Mucosa of descending colon (tissue), 3 donors: ENCODE data around the gene FNDC10. TPM values are rescaled to one million over a fixed set of nuclear protein-coding genes. Genes with fewer than 3 reads are reported as not detected.

ENCODE experiments used
- ATAC-seq: fragments of 200-7000 bp; cut with Tn5 transposase; one replicate; pipeline ENCODE4 v1.9.1; 2020; ENCODE audit warnings: mild to moderate bottlenecking, moderate library complexity
- DNase-seq, 3 donors: peaks; one replicate each; pipeline ENCODE4 v3.0.0-alpha.2; 2020
- H3K36me3 ChIP-seq: fragments of 200-600 bp; one replicate; pipeline ENCODE4 v1.8.0; 2021; ENCODE audit warnings: low read depth, mild to moderate bottlenecking
- H3K4me1 ChIP-seq: fragments of 200-600 bp; one replicate; pipeline ENCODE4 v1.8.0; 2021; ENCODE audit warnings: low read depth, mild to moderate bottlenecking
- H3K4me3 ChIP-seq: fragments of 200-600 bp; one replicate; pipeline ENCODE4 v1.8.0; 2021; ENCODE audit warnings: mild to moderate bottlenecking
- H3K9me3 ChIP-seq: fragments of 200-600 bp; one replicate; pipeline ENCODE4 v1.8.0; 2021; ENCODE audit warnings: mild to moderate bottlenecking
- intact Hi-C, 2 donors: fragments of 100-400 bp; cut with DNase I in 1 of 2; cut with micrococcal nuclease in 1 of 2; formaldehyde crosslinking; loops; one replicate each; pipeline versions ENCODE4 v1.11.0 to v1.11.1; 2022; cut with DNase I, micrococcal nuclease
- total RNA-seq, 3 donors: library from RNA; stranded (reverse); fragmentation: NEBNext Ultra II Directional in 2 of 3; extraction: Animal tissue kit (Norgen Biotek cat#: 25700) in 2 of 3; gene quantifications; one replicate each; pipeline versions ENCODE4 v1.2.1 to v1.2.4, GENCODE V29; 2021 to 2023
- TF ChIP-seq, protein P1 (sequence below): fragments of 200-600 bp; IDR thresholded peaks from one replicate; pipeline ENCODE4 v1.8.0; 2022; ENCODE audit warnings: antibody characterized with exemption, mild to moderate bottlenecking
- donor health status: DM: no; HTN: no; CAD: no; lungs with moderate emphysema.
- donor health status: DM: no; HTN: no; CAD: no.
- donor health status: DM: no; HTN: yes; CAD: no.

The FNDC10 gene
- total RNA-seq, 3 donors from 2014 or later, result 1.2 to 3.2 (median 3.1) TPM

DNA sequence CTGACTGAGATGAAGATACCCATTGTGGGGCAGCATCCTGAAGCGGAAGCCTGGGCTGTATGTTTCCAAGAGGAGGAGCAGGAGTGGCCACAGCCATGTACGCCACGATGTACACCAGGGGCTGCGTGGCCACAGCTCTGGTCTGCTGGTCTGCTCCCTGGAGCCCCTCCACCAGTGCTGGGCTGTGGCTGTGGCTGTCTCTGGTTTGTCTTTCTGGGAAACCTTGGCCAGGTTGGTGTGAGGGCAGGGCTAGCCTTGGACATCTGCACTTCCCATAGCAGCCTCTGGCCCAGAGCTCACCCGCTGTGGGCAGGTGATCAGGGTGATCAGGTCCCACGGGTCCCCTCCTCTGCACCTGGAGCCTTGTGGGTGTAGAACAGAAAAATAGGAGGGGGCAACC lies 18.0 kb upstream of the FNDC10 start:
- H3K9me3 ChIP-seq, result no peaks in the 10 kb centered on the region
- H3K4me3 ChIP-seq, result no peak overlapping the region
- intact Hi-C loops, result no loop called here
- TF ChIP-seq, protein P1, sequence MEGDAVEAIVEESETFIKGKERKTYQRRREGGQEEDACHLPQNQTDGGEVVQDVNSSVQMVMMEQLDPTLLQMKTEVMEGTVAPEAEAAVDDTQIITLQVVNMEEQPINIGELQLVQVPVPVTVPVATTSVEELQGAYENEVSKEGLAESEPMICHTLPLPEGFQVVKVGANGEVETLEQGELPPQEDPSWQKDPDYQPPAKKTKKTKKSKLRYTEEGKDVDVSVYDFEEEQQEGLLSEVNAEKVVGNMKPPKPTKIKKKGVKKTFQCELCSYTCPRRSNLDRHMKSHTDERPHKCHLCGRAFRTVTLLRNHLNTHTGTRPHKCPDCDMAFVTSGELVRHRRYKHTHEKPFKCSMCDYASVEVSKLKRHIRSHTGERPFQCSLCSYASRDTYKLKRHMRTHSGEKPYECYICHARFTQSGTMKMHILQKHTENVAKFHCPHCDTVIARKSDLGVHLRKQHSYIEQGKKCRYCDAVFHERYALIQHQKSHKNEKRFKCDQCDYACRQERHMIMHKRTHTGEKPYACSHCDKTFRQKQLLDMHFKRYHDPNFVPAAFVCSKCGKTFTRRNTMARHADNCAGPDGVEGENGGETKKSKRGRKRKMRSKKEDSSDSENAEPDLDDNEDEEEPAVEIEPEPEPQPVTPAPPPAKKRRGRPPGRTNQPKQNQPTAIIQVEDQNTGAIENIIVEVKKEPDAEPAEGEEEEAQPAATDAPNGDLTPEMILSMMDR, result no peak
- ATAC-seq, result no peak
- DNase-seq, result peak in 1 of 3 donors; percentile 49
- H3K36me3 ChIP-seq, result no peaks in the 10 kb centered on the region
- H3K4me1 ChIP-seq, result peaks cover 23% of the 10 kb centered on the region

DNA sequence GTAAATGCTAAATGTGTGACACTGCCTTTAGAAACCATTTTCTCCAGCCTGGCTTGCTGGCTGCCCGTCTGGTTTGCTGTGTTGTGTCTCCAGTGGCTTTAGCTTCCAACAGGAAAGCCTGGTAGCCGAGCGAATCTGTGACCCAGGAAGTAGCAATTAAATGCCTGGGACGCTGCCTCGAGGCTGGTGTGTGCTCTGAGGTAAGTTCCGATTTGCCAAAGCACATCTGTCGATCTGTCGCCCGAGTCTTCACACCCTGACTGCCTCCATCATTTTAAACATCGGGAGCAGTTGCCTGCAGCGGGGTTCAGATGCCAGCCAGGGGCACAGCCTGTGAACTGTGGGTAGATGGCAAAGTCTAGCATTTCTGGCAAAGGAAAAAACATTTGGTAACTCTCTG lies 17.6 kb upstream of the FNDC10 start:
- Histone ChIP-seq H3K9me3 (no peaks in the 10 kb centered on the region), H3K4me1 (peaks cover 23% of the 10 kb centered on the region), H3K36me3 (no peaks in the 10 kb centered on the region), H3K4me3 (no peak overlapping the region)
- intact Hi-C loops, result no loop called here
- no peak for ATAC-seq
- TF ChIP-seq, protein P1, result no peak
- DNase-seq, result peak in 1 of 3 donors; percentile 37

DNA sequence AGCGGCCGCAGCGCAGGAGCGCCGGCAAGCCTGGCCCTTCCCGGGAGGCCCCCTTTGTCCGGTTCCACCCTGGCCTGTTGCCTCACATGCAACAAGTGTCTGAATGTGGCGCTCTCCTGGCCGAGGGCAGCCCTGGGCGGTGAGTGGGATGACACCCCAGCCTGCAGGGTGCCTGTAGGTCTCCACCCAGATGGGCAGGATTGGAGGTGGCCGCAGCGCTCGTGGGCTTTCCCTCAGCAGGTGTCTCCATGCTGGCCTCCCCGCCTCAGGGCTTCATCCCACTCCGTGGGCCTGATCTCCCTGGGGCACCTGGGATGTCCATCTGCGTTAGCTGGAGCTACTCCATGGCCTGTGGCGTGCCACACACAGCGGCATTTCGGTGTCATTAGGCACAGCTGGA lies 16.9 kb upstream of the FNDC10 start:
- H3K4me3 ChIP-seq, result peak overlapping the region; percentile 80
- intact Hi-C loops, result no loop called here
- ATAC-seq (no peak), DNase-seq (peak in 1 of 3 donors; percentile 64)
- H3K4me1 ChIP-seq, result peaks cover 23% of the 10 kb centered on the region
- no peaks in the 10 kb centered on the region for H3K36me3 ChIP-seq
- TF ChIP-seq, protein P1, result no peak
- H3K9me3 ChIP-seq, result no peaks in the 10 kb centered on the region

DNA sequence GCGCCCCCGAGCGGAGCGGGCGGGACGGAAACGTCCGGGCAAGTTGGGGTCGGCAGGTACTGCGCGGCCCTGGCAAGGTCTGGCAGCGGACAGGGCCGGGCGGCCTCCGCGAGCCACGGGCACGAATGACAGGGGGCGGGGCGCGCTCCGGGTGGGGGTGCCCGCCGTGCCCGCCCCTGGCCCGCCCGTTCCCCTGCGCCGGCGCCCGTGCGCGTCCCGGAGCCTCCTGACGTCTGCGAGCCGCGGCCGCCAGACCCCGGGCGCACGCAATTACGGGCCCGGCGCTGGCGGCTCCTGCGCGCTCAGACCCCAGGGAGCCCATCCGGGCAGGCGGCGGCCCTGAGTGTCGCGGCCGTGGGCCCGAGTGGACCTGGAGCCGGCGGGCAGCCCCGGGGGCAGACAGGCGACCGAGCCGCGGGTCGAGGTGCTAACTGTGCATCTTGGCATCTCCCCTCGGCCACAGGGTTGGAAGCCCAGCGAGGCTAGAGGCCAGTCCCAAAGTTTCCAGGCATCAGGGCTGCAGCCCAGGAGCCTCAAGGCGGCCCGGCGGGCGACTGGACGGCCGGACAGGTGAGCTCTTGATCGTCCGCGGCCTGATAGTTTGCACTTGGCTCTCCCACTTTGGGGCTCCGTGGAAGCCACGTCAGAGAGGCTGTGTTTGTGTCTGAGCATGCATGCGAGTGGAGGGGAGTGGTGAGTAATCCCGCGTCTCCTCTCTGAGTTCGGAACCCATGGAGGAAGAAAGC lies 16.3 kb upstream of the FNDC10 start:
- peaks cover 23% of the 10 kb centered on the region for H3K4me1 ChIP-seq
- TF ChIP-seq, protein P1, result no peak
- DNase-seq (peak; percentile 63 to 78 (median 69)), ATAC-seq (peak; percentile 47)
- H3K4me3 ChIP-seq, result peak overlapping the region; percentile 80
- intact Hi-C loops, result no loop called here
- no peaks in the 10 kb centered on the region for H3K9me3 ChIP-seq
- H3K36me3 ChIP-seq, result no peaks in the 10 kb centered on the region

DNA sequence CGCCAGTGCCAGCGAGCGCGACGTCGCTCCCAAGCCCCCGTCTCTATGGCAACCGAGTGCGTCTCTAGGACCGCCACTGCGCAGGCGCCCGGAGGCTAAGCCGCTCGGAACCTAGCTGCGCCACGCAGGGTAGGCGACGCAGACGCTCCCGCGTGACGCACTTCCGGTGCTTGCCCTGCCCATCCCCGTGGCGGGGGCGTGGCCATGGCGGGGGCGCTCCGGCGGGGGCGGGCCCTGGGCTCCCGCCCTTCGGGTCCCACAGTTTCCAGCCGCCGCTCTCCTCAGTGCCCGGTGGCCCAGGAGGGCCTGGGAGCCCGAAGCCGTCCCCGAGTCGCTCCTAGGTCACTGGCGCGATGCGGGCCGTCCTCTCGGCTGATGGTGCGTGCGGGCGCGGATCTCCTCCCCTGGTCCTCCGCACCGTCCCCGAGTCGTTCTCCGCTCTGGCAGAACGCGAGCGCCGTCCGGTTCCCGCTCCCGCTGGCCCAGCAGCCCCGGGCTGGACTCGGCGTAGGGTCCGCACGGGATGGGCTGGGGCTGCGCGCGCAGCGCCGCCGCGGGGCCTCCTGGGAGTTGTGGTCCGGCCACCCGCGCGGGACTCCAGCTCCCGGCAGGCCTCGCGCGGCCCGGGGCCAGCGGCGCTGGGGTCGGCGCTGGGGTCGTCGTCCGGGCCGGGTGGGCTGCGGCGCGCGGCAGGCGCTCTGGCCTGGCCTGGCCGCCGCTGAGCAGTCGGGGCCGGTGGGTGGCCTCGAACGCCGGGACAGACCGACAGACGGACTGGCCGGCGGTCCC lies 15.5 kb upstream of the FNDC10 start, which contains the start of gene MIB2:
Gene MIB2 (plus strand): TSS at position 245 of the 789 bp plus-strand sequence. CDS start 7,953 bp downstream, outside the sequence.
- intact Hi-C loops, result no loop called here
- peak; percentile 96 for ATAC-seq
- peak; percentile 95 to 98 (median 98) for DNase-seq
- Histone ChIP-seq H3K4me1 (peaks cover 23% of the 10 kb centered on the region), H3K4me3 (peak within 1 kb of the TSS; percentile 80), H3K9me3 (no peaks in the 10 kb centered on the region), H3K36me3 (no peaks in the 10 kb centered on the region)
- TF ChIP-seq, protein P1, result no peak
